HL-60 (cell line): ENCODE results near the gene INO80C.

Experiments
- DNase-seq, 2 experiments: peaks; one replicate each; pipeline ENCODE4 v3.0.0-alpha.2; 2010 to 2020; ENCODE audit warnings: low read depth in 1 of 2, low spot score in 1 of 2
- H3K27ac ChIP-seq: fragments of 250-450 bp; sonication (Bioruptor Pico); replicated peaks from 2 replicates; pipeline ENCODE4 v1.5.1; 2020; ENCODE audit warnings: mild to moderate bottlenecking, moderate library complexity
- H3K27me3 ChIP-seq: fragments of 250-450 bp; sonication (Bioruptor Pico); 2 replicates; pipeline ENCODE4 v1.5.1; 2021; ENCODE audit warnings: mild to moderate bottlenecking, moderate library complexity; ENCODE audit not compliant: insufficient read depth, poor library complexity, severe bottlenecking
- H3K4me3 ChIP-seq: replicated peaks from 2 replicates; pipeline ENCODE4 v1.5.1; 2011; ENCODE audit warnings: mild to moderate bottlenecking, control low read depth, low read length; ENCODE audit not compliant: insufficient read depth
- GABPA ChIP-seq: IDR thresholded peaks from 2 replicates; pipeline ENCODE4 v1.6.1; 2012; ENCODE audit warnings: low read depth
- POLR2AphosphoS5 ChIP-seq: IDR thresholded peaks from 2 replicates; pipeline ENCODE4 v1.6.1; 2012; ENCODE audit warnings: low read depth
- SPI1 ChIP-seq: IDR thresholded peaks from 2 replicates; pipeline ENCODE4 v1.6.1; 2012; ENCODE audit warnings: low read depth, mild to moderate bottlenecking, borderline replicate concordance
- TF ChIP-seq, protein P1 (sequence below): IDR thresholded peaks from 2 replicates; pipeline ENCODE4 v1.6.1; 2012; ENCODE audit warnings: low read depth; ENCODE audit not compliant: insufficient replicate concordance
- TF ChIP-seq, protein P2 (sequence below): IDR thresholded peaks from one replicate; pipeline ENCODE4 v1.5.1; 2011; ENCODE audit warnings: low read length, control low read depth, inconsistent platforms; ENCODE audit not compliant: insufficient read depth

The INO80C gene

GRCh38 chr18:35465329-35465728 is 32.4 kb downstream of the INO80C start:
- Histone ChIP-seq H3K4me3 (no peak overlapping the region), H3K27me3 (no peaks in the 10 kb centered on the region), H3K27ac (no peak overlapping the region)
- no peak for DNase-seq
- TF ChIP-seq, protein P1, sequence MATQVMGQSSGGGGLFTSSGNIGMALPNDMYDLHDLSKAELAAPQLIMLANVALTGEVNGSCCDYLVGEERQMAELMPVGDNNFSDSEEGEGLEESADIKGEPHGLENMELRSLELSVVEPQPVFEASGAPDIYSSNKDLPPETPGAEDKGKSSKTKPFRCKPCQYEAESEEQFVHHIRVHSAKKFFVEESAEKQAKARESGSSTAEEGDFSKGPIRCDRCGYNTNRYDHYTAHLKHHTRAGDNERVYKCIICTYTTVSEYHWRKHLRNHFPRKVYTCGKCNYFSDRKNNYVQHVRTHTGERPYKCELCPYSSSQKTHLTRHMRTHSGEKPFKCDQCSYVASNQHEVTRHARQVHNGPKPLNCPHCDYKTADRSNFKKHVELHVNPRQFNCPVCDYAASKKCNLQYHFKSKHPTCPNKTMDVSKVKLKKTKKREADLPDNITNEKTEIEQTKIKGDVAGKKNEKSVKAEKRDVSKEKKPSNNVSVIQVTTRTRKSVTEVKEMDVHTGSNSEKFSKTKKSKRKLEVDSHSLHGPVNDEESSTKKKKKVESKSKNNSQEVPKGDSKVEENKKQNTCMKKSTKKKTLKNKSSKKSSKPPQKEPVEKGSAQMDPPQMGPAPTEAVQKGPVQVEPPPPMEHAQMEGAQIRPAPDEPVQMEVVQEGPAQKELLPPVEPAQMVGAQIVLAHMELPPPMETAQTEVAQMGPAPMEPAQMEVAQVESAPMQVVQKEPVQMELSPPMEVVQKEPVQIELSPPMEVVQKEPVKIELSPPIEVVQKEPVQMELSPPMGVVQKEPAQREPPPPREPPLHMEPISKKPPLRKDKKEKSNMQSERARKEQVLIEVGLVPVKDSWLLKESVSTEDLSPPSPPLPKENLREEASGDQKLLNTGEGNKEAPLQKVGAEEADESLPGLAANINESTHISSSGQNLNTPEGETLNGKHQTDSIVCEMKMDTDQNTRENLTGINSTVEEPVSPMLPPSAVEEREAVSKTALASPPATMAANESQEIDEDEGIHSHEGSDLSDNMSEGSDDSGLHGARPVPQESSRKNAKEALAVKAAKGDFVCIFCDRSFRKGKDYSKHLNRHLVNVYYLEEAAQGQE: no peak
- TF ChIP-seq GABPA: no peak
- no peak for TF ChIP-seq POLR2AphosphoS5
- no peak for TF ChIP-seq SPI1

DNA sequence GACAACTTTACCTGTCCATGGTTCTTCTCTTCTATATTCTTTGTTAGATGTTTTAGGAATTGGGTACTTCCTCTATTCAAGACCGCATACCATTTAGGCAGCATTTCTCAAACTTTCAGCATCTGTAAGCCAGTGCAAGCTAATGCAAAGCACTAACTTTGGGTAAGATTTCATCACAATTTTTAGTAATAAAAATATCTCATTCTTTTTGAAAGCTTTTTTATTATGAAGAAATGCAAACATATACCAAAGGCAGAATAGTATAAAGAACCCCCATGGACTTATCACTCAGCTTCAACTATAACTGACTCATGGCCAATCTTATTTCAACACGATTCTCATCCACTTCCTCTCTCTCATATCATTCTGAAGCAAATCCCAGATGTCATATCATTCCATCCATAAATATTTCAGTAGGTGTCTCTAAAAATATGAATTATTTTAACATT is 32.9 kb downstream of the INO80C start:
- no peaks in the 10 kb centered on the region for H3K27me3 ChIP-seq
- peak; percentile 34 to 59 for DNase-seq
- H3K4me3 ChIP-seq: no peak overlapping the region
- TF ChIP-seq, protein P1: peak; percentile 77
- no peak for TF ChIP-seq POLR2AphosphoS5
- TF ChIP-seq SPI1: peak; percentile 87
- no peak overlapping the region for H3K27ac ChIP-seq

GRCh38 chr18:35463827-35464226 is 33.9 kb downstream of the INO80C start:
- DNase-seq: no peak
- H3K27ac ChIP-seq: no peak overlapping the region
- TF ChIP-seq, protein P2, sequence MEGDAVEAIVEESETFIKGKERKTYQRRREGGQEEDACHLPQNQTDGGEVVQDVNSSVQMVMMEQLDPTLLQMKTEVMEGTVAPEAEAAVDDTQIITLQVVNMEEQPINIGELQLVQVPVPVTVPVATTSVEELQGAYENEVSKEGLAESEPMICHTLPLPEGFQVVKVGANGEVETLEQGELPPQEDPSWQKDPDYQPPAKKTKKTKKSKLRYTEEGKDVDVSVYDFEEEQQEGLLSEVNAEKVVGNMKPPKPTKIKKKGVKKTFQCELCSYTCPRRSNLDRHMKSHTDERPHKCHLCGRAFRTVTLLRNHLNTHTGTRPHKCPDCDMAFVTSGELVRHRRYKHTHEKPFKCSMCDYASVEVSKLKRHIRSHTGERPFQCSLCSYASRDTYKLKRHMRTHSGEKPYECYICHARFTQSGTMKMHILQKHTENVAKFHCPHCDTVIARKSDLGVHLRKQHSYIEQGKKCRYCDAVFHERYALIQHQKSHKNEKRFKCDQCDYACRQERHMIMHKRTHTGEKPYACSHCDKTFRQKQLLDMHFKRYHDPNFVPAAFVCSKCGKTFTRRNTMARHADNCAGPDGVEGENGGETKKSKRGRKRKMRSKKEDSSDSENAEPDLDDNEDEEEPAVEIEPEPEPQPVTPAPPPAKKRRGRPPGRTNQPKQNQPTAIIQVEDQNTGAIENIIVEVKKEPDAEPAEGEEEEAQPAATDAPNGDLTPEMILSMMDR: no peak
- TF ChIP-seq GABPA: no peak
- TF ChIP-seq POLR2AphosphoS5: no peak
- TF ChIP-seq SPI1: no peak
- TF ChIP-seq, protein P1: no peak
- H3K27me3 ChIP-seq: no peaks in the 10 kb centered on the region
- H3K4me3 ChIP-seq: no peak overlapping the region

- Histone ChIP-seq H3K4me3 (no peak overlapping the region), H3K27me3 (no peaks in the 10 kb centered on the region), H3K27ac (no peak overlapping the region)
- TF ChIP-seq, protein P1: no peak
- TF ChIP-seq, protein P2: no peak
- TF ChIP-seq SPI1: no peak
- TF ChIP-seq POLR2AphosphoS5: no peak
- no peak for TF ChIP-seq GABPA
- no peak for DNase-seq
Measured at GRCh38 chr18:35463050-35463449, 34.7 kb downstream of the INO80C start.
